Thoracic aorta (tissue), 2 donors: ENCODE measurements around the gene DPP6. TPM values are rescaled to one million over a fixed set of nuclear protein-coding genes. Genes with fewer than 3 reads are reported as not detected.
"Not testable (repeated sequence)": the region's sequence is repeated elsewhere in the genome, so short reads cannot be mapped to it uniquely, and the experiment has no call there.

Experiments
- ATAC-seq: fragments of 150-250 bp; one replicate; pipeline ENCODE4 v1.8.0; 2017; ENCODE audit warnings: low read depth; ENCODE audit not compliant: insufficient number of reproducible peaks, low FRiP score
- DNase-seq: peaks from one replicate; pipeline ENCODE4 v3.0.0-alpha.2; 2020; ENCODE audit warnings: low spot score
- H3K27ac ChIP-seq, 2 donors: fragments of 200-600 bp; sonication (generic); 1 replicate in 1 of 2; 2 replicates in 1 of 2; pipeline ENCODE4 v1.5.1; 2016; ENCODE audit warnings: mild to moderate bottlenecking in 2 of 2, moderate library complexity in 2 of 2
- H3K27me3 ChIP-seq: fragments of 200-600 bp; sonication (generic); replicated peaks from 2 replicates; pipeline ENCODE4 v1.6.0; 2016; ENCODE audit warnings: mild to moderate bottlenecking; ENCODE audit not compliant: insufficient read depth
- H3K36me3 ChIP-seq: fragments of 200-600 bp; sonication (generic); one replicate; pipeline ENCODE4 v1.5.1; 2016
- H3K4me1 ChIP-seq, 2 donors: fragments of 200-600 bp; sonication (generic); 1 replicate in 1 of 2; 2 replicates in 1 of 2; pipeline versions ENCODE4 v1.5.1 to v1.6.0; 2016; ENCODE audit warnings: low read depth in 2 of 2, mild to moderate bottlenecking in 1 of 2; ENCODE audit not compliant: control insufficient read depth in 1 of 2
- H3K4me3 ChIP-seq: fragments of 200-600 bp; sonication (generic); 2 replicates; pipeline ENCODE4 v1.5.1; 2016; ENCODE audit warnings: mild to moderate bottlenecking
- H3K9me3 ChIP-seq: fragments of 200-600 bp; sonication (generic); 2 replicates; pipeline ENCODE4 v1.5.1; 2016
- total RNA-seq, 2 donors: library from RNA; depleted of rRNA; stranded (reverse); fragments of >200 nt; gene quantifications; one replicate each; pipeline versions ENCODE4 v1.1.0 to v1.2.3, GENCODE V29; 2016

The DPP6 gene
- total RNA-seq, 2 donors from 2014 or later = not detected

DNA sequence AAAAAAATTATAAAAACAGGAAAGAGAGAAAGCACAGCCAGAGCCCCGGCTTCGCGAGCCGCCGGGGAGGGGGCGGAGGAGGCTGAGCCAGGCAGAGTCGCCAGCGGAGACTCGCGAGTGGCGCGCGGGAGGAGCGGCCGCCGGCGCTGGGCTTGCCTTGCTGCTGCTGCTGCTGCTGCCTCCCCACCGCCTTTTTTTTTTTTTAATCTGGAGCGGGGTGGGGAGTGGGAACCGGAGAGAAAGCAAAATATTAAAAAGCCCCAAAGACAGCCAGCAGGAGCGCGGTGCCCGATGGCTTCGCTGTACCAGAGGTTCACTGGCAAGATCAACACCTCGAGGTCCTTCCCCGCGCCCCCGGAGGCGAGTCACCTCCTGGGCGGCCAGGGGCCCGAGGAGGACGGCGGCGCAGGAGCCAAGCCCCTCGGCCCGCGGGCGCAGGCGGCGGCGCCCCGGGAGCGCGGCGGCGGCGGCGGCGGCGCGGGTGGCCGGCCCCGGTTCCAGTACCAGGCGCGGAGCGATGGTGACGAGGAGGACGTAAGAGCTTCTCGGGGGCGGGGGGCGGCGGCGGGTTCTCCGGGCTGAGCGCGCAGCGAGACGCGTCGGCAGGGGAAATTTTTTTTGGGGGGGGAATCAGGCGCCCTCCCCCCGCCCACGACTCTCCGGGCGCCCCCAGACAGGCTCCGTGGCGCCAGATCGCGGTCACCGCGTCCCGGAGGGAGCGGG is 493 bp downstream of the DPP6 start:
- not testable (repeated sequence) for H3K4me3 ChIP-seq, DNase-seq, ATAC-seq, H3K27ac ChIP-seq, H3K9me3 ChIP-seq, H3K36me3 ChIP-seq, H3K4me1 ChIP-seq, H3K27me3 ChIP-seq

DNA sequence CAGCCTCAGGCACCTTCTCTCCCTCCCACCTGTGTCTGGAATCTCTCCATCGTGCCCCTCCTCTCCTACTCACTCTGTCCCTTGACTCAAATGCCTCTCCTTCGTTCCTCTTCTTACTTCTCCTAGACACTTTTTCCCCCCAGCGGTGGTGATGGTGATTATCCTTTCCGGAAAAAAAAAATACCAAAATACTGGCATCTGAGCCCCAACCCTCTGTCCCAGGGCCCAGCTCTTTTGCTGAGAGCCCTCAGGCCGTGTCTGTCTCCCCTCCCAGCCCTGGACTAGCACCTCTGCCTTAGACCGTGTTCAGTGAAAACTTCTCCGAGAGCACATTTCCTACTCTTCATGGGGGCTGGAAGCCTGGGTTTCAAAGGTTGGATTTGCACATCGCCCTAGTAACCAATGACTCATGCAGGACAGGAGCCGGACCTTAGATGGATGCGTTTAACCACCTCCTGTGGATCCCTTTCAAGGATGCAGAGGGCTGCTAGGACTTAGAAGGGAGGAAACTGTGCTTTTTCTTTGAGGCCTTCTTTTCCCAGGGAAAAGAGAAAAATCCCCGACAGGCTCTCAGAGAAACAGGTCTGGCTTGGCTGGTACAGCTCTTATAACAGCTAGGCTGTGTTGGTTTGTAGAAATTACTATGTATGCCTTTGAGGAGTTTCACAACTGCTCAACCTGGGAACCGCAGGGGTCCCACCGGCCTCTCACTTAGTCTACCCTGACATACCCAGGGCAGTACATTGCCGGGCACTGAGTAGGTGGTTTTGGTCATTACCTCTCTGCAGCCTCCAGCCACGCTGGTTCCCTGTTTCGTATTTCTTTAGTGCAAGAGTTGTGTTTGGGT is 1.5 kb downstream of the DPP6 start:
- not testable (repeated sequence) for H3K9me3 ChIP-seq, H3K36me3 ChIP-seq, H3K4me3 ChIP-seq, H3K27ac ChIP-seq, ATAC-seq, H3K27me3 ChIP-seq, DNase-seq, H3K4me1 ChIP-seq

DNA sequence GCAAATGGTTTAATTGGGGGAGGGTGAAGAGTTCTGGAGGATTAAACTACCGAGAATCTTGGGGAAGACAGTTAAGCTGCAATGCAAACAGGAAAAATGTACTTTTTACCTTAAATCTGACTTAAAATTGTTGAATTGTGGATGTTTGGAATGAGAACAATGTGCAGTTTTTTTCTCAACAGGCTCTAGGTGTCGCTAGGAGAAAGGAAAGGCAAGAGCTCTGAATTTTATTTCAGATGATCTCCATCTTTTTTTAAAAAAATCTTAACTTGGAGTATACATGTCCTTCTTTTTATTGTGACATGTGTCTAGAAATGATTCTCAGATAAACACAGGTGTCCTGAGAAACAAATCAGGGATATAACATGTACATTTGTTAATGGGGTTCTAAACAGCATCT is 2.5 kb downstream of the DPP6 start:
- not testable (repeated sequence) for H3K4me1 ChIP-seq, DNase-seq, H3K27ac ChIP-seq, H3K4me3 ChIP-seq, H3K9me3 ChIP-seq, H3K36me3 ChIP-seq, ATAC-seq, H3K27me3 ChIP-seq

DNA sequence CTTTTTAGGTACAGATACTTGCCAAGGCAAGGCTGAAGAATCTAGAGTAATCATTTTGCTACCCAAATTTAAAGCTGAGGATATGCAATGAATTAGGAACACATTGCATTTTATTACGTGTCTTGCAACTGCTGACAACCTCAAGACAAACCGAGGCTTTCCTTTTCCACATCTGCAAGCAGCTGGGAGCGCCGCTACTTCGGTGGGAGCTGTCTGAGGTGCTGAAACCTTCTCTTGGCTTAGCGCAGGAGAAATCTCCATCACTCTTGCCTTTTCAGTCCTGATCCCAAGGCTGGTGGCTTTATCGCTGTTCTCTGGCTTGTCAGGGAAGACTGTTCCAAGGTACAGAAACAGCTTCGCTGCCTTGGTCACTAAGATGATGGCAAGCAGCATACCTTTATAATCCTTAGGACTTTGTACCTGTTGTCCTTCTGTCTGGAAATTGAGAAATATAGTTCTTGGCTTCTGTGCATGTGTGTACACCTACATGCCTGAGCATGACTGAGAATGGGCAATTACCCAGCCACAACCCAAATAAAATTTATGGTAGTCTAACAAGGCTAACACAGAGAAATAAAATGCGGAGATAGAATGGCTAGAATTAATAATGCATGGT is 3.4 kb downstream of the DPP6 start:
- H3K4me1 ChIP-seq, ATAC-seq, H3K9me3 ChIP-seq, H3K27ac ChIP-seq, H3K4me3 ChIP-seq, H3K27me3 ChIP-seq, DNase-seq, H3K36me3 ChIP-seq: not testable (repeated sequence)

DNA sequence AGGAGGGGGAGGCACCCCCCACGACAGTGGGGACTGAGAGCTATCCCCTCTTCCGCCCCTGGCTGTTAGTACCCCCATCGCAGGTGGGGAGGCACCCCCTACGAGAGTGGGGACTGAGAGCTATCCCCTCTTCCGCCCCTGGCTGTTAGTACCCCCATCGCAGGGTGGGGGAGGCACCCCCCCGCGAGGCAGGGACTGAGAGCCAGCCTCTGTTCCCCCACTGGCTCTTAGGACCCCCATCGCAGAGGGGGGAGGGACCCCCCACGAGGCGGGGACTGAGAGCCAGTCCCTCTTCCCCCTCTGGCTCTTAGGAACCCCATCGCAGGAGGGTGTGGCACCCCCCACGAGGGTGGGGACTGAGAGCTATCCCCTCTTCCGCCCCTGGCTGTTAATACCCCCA is 6.6 kb downstream of the DPP6 start:
- not testable (repeated sequence) for H3K4me1 ChIP-seq, H3K36me3 ChIP-seq, DNase-seq, H3K27me3 ChIP-seq, H3K27ac ChIP-seq, ATAC-seq, H3K9me3 ChIP-seq, H3K4me3 ChIP-seq

DNA sequence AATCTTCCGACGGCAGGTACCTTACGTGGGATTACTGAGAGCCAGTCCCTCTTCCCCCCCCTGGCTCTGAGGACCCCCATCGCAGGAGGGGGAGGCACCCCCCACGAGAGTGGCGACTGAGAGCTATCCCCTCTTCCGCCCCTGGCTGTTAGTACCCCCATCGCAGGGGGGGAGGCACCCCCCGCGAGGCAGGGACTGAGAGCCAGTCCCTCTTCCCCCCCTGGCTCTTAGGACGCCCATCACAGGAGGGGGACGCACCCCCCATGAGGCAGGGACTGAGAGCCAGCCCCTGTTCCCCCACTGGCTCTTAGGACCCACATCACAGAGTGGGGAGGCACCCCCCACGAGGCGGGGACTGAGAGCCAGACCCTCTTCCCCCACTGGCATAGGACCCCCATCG is 8.4 kb downstream of the DPP6 start:
- H3K27me3 ChIP-seq, H3K27ac ChIP-seq, H3K36me3 ChIP-seq, H3K9me3 ChIP-seq, DNase-seq, H3K4me3 ChIP-seq, H3K4me1 ChIP-seq, ATAC-seq: not testable (repeated sequence)

DNA sequence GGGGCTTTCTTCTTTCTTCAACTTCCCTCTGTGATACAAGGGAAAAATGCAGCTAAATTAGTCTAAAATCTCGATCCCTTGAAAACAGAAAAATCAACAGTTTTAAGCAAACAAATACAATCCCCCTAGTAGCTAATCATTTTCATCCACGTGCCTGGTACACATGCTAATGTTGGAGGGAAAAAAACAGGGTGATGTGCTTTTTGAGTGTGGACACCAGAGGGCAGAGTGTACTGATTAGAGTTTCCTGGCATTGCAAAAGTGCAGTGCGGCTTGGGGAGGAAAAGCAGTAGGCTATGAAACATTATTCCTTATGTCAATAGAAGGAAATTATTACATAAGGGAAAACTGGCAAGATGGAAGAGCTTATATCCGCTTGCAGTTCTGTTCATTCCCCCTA is 19.6 kb downstream of the DPP6 start:
- H3K27ac ChIP-seq, ATAC-seq, H3K36me3 ChIP-seq, H3K4me1 ChIP-seq, DNase-seq, H3K4me3 ChIP-seq, H3K9me3 ChIP-seq, H3K27me3 ChIP-seq: not testable (repeated sequence)

DNA sequence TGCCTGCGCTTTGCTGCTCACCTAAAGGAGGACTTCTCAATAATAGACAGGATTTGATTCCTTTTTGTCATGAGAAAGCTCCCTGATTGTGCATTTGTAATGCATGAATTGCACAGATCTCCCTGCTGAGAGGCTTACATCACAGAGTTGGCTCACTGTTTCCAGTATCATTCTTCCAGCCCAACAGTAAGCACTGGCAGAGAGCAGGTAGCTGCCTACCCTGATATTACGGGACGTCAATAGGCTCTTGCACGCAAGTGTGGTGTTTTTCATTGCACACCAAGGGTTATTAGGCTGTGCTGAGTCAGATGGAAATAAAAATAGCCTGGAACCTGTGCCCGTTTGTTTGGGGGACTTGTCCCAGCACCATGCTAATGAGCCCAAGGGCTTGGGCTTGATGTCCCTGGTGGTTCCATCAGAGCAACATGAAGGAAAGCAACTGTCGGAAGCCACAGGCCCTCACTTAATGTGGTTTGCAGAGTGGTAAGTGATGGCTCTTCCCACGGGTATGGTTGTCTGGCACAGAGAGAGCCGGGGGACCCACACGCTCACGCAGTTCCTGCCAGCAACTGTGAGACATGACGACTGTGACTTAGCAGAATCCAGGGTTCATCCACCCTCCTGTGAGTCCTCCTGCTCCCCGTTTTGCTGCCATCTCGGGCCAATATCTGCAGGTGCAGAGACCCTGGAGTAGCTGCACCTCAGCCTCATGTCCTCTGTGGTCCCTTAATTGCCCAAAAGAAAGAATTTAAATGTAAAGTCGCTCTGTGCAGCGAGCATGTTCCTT is 20.4 kb downstream of the DPP6 start:
- not testable (repeated sequence) for H3K27me3 ChIP-seq, DNase-seq, H3K36me3 ChIP-seq, H3K27ac ChIP-seq, H3K4me3 ChIP-seq, ATAC-seq, H3K4me1 ChIP-seq, H3K9me3 ChIP-seq

DNA sequence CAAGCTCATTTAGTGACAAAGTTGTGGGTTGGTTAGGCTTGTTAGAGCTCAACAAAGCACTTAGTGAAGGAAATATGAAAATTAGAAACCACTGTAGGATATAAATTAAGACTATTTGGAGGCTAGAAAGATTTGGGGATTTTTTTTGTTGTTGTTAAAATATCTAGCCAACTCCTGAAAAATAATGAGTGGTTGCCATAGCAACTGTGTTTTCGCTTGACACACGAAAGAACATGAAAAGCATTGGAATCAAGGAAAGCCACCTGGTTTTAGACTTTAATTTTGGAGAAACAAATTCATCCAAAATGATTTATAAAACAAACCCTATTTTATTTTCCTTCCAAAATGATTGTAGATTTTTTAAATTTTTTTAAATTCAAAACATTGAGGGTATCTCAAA is 26.3 kb downstream of the DPP6 start:
- ATAC-seq = not testable (repeated sequence)

DNA sequence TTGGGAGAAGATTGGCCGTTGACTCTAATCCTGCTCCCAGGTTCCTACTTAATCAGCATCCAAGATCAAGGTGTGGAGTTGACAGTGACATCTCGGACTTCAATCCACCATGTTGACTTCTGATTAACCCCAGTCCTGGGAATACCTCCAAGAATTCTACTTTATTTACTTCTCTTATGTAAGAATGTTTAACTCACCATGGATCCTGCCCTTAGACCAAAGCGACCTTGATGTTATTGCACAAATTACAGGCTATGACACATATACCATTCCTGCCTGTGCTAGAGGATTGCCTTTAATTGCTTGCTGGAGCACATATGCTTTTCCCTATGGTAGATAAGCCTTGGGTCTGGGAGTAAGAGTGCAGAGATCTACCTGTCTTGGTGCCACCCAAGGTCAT is 28.1 kb downstream of the DPP6 start:
- H3K4me1 ChIP-seq, H3K9me3 ChIP-seq, H3K27me3 ChIP-seq, ATAC-seq, H3K36me3 ChIP-seq, H3K27ac ChIP-seq, H3K4me3 ChIP-seq, DNase-seq: not testable (repeated sequence)

More for the DNA sequence above, 26.3 kb downstream of the DPP6 start:
- H3K4me1 ChIP-seq, H3K9me3 ChIP-seq, H3K27me3 ChIP-seq, H3K4me3 ChIP-seq, H3K27ac ChIP-seq, H3K36me3 ChIP-seq, DNase-seq: not testable (repeated sequence)

DNA sequence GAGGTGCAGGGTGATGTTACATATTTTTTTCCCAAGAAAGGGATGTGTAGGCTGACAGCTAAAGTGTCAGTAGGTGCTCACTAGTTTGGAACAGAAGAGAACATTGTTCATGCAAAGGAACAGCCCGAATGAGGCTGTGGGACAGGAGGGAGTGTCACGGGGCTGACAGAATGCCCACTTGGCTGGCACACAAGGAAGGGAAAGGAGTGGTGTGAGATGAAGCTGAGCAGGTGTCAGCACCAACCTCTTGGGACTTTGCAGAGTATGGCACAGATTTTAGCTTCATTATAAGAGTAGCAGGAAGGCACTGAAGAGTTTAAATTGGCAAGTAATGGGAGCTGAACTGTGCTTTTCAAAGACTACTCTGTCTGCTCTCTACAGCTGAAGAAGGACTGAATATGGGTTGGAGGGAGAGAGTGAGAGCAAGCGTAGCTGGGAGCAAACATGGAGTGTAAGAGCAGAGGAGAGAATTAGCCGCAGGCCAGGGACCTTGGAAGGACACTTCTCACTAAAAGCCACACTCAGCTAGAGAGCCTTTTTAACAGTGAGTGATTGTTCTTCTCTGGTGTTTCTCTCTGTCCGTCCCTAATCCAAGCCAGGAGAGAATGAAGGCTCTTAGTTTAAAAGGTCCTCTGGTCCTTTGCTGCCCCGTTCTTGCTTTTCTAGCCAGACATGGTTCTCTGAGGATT is 35.0 kb downstream of the DPP6 start:
- not testable (repeated sequence) for H3K27ac ChIP-seq, H3K36me3 ChIP-seq, DNase-seq, H3K9me3 ChIP-seq, H3K27me3 ChIP-seq, ATAC-seq, H3K4me3 ChIP-seq, H3K4me1 ChIP-seq
